ENCODE results near the gene CD19.

CD19 gene

DNA sequence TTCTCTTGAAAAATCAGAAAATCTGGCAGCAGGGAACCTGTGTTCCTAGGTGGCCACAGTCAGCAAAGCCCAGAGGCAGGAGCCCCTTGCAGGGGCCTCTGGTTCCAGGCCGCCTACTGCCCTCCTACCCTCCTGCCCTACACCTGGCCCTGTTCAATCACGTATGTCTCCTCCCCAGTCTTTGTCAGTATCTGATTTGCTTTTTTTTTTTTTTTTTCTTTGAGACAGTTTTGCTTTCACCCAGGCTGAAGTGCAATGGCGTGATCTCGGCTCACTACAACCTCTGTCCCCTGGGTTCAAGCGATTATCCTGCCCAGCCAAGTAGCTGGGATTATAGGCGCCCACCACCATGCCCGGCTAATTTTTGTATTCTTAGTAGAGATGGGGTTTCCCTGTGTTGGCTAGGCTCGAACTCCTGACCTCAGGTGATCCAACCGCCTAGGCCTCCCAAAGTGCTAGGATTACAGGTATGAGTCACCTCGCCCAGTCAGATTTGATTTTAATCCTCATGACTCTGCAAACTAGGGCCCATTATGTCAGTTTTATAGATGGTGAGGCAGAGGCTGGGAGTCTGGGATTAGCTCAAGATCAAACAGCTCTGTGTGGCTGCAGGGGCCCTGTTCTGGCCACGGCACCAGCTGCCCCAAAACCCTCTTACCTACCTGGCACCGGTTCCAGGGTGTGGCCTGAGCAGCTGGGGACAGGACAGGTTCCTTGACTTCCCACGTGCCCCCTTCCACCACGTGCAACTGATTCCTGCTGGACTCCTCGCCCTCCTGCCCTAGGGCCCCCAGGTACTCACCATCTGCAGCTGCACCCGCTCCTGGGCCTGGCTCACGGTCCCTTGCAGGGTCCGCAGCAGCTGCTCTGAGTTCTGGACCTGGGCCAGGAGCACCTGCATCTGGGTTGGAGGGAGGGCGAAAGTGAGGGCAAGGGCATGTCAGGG lies 21.4 kb upstream of the CD19 start:
- Histone ChIP-seq H3K27me3 (ENCODE audit: insufficient read depth, poor library complexity, severe bottlenecking) (no peaks in the 10 kb centered on the region), H3K9me3 (ENCODE audit: severe bottlenecking) (no peaks in the 10 kb centered on the region), H3K27ac (ENCODE audit: poor library complexity, severe bottlenecking) (no peak overlapping the region), H3K4me3 (ENCODE audit: severe bottlenecking) (no peak overlapping the region), H3K36me3 (ENCODE audit: low read depth) (peaks cover 8% of the 10 kb centered on the region; the same call in 1 of the 2 replicates), H3K4me1 (ENCODE audit: insufficient read depth, poor library complexity, severe bottlenecking) (no peaks in the 10 kb centered on the region)
- TF ChIP-seq, protein P1, sequence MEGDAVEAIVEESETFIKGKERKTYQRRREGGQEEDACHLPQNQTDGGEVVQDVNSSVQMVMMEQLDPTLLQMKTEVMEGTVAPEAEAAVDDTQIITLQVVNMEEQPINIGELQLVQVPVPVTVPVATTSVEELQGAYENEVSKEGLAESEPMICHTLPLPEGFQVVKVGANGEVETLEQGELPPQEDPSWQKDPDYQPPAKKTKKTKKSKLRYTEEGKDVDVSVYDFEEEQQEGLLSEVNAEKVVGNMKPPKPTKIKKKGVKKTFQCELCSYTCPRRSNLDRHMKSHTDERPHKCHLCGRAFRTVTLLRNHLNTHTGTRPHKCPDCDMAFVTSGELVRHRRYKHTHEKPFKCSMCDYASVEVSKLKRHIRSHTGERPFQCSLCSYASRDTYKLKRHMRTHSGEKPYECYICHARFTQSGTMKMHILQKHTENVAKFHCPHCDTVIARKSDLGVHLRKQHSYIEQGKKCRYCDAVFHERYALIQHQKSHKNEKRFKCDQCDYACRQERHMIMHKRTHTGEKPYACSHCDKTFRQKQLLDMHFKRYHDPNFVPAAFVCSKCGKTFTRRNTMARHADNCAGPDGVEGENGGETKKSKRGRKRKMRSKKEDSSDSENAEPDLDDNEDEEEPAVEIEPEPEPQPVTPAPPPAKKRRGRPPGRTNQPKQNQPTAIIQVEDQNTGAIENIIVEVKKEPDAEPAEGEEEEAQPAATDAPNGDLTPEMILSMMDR (IDR thresholded peaks at IDR 0.05; ENCODE audit: poor library complexity, severe bottlenecking) = no peak
- no peak for DNase-seq (ENCODE audit: low spot score)
- peak; percentile 64 for ATAC-seq (ENCODE audit: low read depth)

DNA sequence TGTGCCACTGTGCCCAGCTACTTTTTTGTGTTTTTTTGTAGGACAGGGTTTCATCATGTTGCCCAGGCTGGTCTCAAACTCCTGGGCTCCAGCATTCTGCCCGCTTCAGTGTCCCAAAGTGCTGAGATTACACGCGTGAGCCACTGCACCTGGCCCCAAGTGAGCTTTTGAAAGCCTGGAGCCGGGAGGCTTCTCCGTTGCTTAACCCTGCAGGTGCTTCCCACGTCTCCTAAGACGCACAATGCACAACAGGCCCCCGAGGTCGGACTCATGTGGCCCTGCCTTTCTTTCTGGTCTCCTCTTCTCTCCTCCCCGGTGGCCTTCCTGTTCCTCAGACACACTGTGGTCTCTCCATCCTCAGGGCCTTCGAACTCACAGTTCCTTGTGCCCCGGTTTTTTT lies 19.2 kb upstream of the CD19 start:
- DNase-seq (ENCODE audit: low spot score) = no peak
- Histone ChIP-seq H3K9me3 (ENCODE audit: severe bottlenecking) (no peaks in the 10 kb centered on the region), H3K4me3 (ENCODE audit: severe bottlenecking) (no peak overlapping the region)

GRCh38 chr16:28913946-28914724 lies 17.6 kb upstream of the CD19 start:
- Histone ChIP-seq H3K4me3 (ENCODE audit: severe bottlenecking) (no peak overlapping the region), H3K36me3 (ENCODE audit: low read depth) (peaks cover 11% of the 10 kb centered on the region), H3K27ac (ENCODE audit: poor library complexity, severe bottlenecking) (no peak overlapping the region), H3K9me3 (ENCODE audit: severe bottlenecking) (no peaks in the 10 kb centered on the region), H3K27me3 (ENCODE audit: insufficient read depth, poor library complexity, severe bottlenecking) (no peaks in the 10 kb centered on the region), H3K4me1 (ENCODE audit: insufficient read depth, poor library complexity, severe bottlenecking) (no peaks in the 10 kb centered on the region)
- TF ChIP-seq, protein P1 (IDR thresholded peaks at IDR 0.05; ENCODE audit: poor library complexity, severe bottlenecking) = no peak
- DNase-seq (ENCODE audit: low spot score) (no peak), ATAC-seq (ENCODE audit: low read depth) (no peak)

More for the DNA sequence above, 19.2 kb upstream of the CD19 start:
- H3K27me3 ChIP-seq (ENCODE audit: insufficient read depth, poor library complexity, severe bottlenecking) = no peaks in the 10 kb centered on the region
- H3K4me1 ChIP-seq (ENCODE audit: insufficient read depth, poor library complexity, severe bottlenecking) = no peaks in the 10 kb centered on the region
- ATAC-seq (ENCODE audit: low read depth) = no peak
- peaks cover 17% of the 10 kb centered on the region for H3K36me3 ChIP-seq (ENCODE audit: low read depth)
- no peak overlapping the region for H3K27ac ChIP-seq (ENCODE audit: poor library complexity, severe bottlenecking)
- TF ChIP-seq, protein P1 (IDR thresholded peaks at IDR 0.05; ENCODE audit: poor library complexity, severe bottlenecking) = no peak

- 0 out of 3 replicates have a peak, but pooled peaks have one; percentile 19 for ATAC-seq (ENCODE audit: low read depth)
- no peak overlapping the region for H3K4me3 ChIP-seq (ENCODE audit: severe bottlenecking)
- DNase-seq (ENCODE audit: low spot score) = no peak
- H3K27me3 ChIP-seq (ENCODE audit: insufficient read depth, poor library complexity, severe bottlenecking) = no peaks in the 10 kb centered on the region
- H3K4me1 ChIP-seq (ENCODE audit: insufficient read depth, poor library complexity, severe bottlenecking) = no peaks in the 10 kb centered on the region
- peaks cover 11% of the 10 kb centered on the region for H3K36me3 ChIP-seq (ENCODE audit: low read depth)
- TF ChIP-seq, protein P1 (IDR thresholded peaks at IDR 0.05; ENCODE audit: poor library complexity, severe bottlenecking) = no peak
- no peak overlapping the region for H3K27ac ChIP-seq (ENCODE audit: poor library complexity, severe bottlenecking)
- H3K9me3 ChIP-seq (ENCODE audit: severe bottlenecking) = no peaks in the 10 kb centered on the region
Measured at GRCh38 chr16:28915181-28915580, 16.6 kb upstream of the CD19 start.
